HG03039 (cell line): ENCODE results near the gene UBAP2L.
"Not testable (repeated sequence)": the region's sequence is repeated elsewhere in the genome, so short reads cannot be mapped to it uniquely, and the experiment has no call there.

Experiments
- ATAC-seq: cut with Tn5 transposase; IDR thresholded peaks from one replicate; pipeline ENCODE4 v1.9.1; 2021; ENCODE audit warnings: mild to moderate bottlenecking, moderate library complexity; ENCODE audit not compliant: unreplicated experiment

UBAP2L gene

DNA sequence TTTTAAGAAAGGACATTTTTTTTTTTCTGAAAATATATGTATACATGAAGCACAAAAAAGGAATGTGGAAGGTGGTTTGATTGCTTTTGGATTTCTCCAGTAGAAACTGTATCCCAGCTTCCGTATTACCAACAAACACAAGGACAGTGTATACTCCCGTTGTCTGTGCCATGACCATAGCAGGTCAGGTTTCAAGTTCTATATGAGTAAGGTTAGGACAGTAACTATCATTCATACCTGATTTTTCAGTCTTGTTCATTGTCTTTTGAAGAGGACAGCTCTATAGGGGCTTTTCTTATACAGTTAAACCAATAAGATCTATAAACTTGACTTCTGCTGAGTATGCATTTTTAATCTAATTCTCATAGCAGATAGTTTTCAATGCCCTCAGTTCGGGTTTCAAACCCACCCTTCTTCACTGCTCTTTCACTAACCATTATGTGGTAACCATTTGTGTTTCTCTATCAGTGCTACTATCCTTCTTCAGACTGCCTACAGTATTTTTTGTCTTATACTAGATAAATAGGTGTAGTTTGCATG, 19.6 kb downstream of the UBAP2L start:
- no peak for ATAC-seq

DNA sequence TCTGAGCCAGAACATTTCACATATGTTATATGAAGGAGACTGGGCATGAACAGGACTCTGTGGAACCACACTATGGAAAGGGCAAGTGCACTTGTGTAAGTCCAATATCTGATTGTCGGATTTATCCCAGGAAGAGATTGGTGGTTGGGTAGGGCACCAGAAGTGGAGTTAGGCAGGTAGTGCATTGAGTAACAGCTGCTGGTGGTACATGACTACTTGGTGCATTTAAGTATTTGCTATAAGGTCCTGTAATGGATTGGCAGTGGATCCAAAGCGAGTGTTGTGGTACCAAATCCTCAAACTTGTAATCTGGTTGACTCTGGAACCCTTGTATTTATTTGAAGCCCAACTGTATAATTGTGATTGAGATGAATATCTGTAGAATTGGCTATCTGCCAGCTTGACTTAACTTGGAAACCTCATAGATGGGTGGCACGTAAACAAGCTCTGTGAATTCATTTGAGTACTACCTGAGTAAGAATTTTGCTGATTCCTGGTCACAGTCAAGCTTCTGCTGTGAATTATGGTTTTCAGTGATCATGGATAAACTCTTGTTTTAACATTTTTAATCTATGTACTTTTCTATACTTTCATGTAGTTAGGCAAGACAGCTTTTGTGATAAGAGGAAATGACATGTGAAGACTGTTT, 21.1 kb downstream of the UBAP2L start:
- no peak for ATAC-seq

- ATAC-seq: no peak
Observed at GRCh38 chr1:154253671-154254070, 32.9 kb downstream of the UBAP2L start.

- ATAC-seq: no peak
Observed at GRCh38 chr1:154256686-154257085, 35.9 kb downstream of the UBAP2L start.

DNA sequence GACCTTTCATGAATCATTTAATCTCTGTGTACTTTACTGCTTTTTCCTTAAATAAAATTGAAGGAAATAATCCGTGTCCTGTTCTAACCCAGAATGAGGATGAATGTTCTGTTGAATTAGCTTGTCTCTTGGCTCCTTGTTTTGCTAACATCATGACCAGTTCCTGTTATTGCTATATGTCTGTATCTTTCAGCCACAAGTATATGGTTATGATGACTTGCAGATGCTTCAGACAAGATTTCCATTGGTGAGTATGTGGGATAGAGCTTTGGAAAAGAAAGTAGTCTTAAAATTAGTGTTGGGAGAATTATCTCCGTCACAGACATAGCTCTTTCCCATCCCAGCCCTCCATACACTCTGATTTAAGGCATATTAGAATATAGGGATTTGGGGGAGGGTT, 38.0 kb downstream of the UBAP2L start:
- ATAC-seq: no peak

GRCh38 chr1:154260127-154260526, 39.4 kb downstream of the UBAP2L start:
- no peak for ATAC-seq

DNA sequence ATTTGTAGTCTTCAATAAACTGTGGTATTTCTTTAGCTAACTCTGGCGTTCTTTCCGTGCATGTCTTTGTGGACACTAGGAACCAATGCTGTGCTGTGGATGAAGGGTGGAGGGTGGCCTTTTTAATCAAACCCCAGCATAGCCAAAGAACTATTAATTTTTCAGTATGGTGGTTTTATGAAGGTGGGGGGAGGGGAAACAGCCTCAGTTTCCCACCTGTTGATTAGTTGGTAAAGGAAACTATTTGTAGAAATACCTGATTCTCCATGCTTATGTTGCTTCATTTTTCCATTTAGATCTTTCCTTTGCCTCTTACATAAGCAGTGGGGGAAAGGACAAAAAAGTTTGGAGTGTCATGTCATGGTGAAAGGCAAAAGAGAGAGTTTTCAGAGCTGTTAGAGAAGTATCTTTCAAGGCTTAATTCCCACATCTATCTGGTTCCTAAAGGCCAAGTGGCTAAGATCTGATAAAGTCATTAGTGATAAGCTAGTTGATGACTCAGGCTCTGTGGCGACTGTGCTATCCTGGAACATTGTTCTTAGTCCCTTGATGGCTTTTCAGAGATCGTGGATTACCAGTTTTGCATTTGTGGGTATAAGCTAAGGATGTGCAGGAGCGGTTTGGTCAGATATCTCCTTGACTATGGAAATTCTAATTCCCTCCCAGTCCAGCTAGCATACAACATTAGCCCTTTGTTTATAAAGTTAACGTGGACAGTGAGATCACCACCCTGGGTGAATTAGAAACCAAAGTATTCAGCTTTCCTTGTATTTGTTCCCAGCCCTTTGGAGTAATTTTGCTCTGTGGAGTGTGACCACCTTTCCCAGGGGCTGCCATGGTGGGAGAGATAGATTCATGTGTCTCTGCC, 42.9 kb downstream of the UBAP2L start:
- no peak for ATAC-seq

GRCh38 chr1:154264454-154264853, 43.7 kb downstream of the UBAP2L start:
- ATAC-seq: no peak

GRCh38 chr1:154265586-154265985, 44.8 kb downstream of the UBAP2L start:
- ATAC-seq: no peak

DNA sequence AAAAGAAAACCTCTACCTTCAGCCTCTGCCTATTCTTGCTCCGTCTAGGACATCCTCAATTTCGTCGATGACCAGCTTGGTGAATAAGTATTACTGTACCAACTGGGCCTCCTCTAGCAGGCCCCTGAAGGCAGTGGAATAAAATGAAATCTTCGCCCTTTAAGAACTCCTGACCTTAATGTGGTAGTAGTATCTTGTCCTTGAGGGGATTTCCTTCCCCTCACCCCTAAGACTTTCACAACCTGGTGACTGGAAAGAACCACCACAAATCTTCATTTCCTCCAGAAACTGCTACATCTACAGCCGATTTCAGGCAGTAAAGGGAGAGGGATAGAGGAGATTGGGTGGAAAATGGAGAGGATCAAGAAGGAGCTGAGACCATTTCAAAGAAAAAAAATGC, 50.1 kb downstream of the UBAP2L start:
- no peak for ATAC-seq

GRCh38 chr1:154272217-154272998, 51.7 kb downstream of the UBAP2L start, which contains the start of gene HAX1:
HAX1 (plus strand) TSS chr1:154272629; CDS start chr1:154272724, 95 bp downstream.
- peak; percentile 78 for ATAC-seq

DNA sequence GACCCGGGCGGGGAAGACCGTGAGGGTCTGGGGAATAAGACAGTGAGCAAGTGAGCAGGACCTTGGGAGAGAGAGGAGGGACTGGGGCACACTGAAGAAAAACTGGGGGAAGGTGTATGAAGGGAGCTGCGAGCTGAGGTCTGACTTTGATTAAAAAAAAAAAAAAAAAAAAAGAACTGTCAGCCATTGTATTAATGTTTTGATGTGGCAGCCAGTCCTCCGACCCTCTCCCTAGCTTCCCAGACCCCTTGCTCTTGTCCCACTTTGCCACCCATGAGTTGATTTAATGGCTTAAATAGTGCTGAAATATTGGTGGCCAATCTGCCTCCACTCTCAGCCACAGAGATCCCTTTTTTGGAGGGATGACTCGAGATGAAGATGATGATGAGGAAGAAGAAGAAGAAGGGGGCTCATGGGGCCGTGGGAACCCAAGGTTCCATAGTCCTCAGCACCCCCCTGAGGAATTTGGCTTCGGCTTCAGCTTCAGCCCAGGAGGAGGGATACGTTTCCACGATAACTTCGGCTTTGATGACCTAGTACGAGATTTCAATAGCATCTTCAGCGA, 52.3 kb downstream of the UBAP2L start:
- no peak for ATAC-seq

DNA sequence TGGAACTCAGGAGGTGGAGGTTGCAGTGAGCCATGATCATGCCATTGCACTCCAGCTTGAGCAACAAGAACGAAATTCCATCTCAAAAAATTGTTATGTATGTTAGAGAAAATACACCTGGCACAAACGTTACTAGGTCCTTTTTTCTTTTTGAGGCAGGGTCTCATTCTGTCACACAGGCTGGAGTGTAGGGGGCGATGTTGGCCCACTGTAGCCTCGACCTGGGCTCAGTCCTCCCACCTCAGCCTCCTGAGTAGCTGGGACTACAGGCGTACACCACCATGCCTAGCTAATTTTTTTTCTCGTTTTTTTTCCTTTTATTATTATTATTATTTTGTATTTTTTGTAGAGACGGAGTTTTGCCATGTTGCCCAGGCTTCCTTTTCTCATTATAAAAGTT, 56.0 kb downstream of the UBAP2L start:
- no peak for ATAC-seq

DNA sequence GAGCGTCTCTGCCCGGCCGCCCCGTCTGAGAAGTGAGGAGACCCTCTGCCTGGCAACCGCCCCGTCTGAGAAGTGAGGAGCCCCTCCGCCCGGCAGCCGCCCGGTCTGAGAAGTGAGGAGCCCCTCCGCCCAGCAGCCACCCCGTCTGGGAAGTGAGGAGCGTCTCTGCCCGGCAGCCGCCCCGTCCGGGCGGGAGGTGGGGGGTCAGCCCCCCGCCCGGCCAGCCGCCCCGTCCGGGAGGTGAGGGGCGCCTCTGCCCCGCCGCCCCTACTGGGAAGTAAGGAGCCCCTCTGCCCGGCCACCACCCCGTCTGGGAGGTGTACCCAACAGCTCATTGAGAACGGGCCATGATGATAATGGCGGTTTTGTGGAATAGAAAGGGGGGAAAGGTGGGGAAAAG, 66.8 kb downstream of the UBAP2L start:
- not testable (repeated sequence) for ATAC-seq

GRCh38 chr1:154288661-154289060, 67.9 kb downstream of the UBAP2L start:
- ATAC-seq: no peak

DNA sequence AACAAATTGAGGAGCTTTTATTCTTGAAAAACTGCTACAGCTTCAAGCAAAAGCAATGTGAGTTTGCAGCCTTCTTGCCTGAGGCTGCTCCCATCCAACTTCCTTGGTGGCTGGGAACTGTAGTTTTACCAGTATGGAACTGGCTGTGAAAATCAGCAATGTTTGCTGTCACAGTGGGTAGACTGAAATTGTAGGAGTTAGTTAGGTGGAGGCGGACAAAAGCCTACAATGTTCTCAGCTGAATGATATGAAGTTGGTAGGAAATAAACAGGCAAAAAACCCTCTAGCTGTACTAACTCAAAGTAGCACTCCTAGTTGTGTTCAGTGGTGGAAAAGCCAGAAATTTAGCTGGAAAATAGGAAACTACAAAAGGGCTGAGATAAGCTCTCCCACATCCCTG, 70.2 kb downstream of the UBAP2L start:
- no peak for ATAC-seq

- no peak for ATAC-seq
Observed at GRCh38 chr1:154295408-154296235, 74.9 kb downstream of the UBAP2L start.

GRCh38 chr1:154301582-154301981, 80.8 kb downstream of the UBAP2L start:
- no peak for ATAC-seq

DNA sequence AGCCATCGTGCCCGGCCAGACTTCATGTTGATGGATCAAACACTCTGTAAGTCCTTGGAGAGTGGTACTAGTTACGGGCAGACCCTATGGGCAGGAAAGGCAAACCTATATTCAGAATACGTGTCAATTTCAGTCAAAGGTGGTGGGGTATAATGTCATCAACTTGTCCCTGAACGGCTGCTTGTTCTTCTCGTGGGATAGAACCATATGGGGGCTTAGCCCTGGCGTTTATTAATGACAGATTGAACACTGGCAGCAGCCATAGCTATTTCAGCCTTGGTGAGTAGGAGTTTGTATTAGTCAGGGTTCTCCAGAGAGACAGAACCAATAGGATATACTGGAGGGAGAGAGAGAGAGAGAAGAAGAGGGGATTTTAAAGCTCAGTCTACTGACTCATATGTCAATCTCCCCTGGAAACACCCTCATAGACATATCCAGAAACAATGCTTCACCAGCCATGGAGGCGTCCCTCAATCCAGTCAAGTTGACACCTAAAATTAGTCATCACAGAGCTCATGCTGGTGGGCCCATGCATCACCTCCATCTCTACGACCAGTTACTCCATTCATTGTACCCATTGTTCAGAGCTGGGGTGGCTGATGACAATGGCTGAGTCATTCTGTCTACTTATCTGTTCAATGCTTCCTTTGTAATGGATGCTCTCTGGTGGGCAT, 84.0 kb downstream of the UBAP2L start:
- no peak for ATAC-seq
